ENCODE measurements around the gene MSRB3.

GRCh38 chr12:65407388-65408149 lies 129.1 kb downstream of the MSRB3 start:
- TF ChIP-seq CTCF (IDR thresholded peaks at IDR 0.05; ENCODE audit: low read depth, low read length, missing input control) (no peak), TAF1 (conservative IDR thresholded peaks at IDR 0.05) (no peak), YY1 (IDR thresholded peaks at IDR 0.05) (no peak)
- TF ChIP-seq, protein P1, sequence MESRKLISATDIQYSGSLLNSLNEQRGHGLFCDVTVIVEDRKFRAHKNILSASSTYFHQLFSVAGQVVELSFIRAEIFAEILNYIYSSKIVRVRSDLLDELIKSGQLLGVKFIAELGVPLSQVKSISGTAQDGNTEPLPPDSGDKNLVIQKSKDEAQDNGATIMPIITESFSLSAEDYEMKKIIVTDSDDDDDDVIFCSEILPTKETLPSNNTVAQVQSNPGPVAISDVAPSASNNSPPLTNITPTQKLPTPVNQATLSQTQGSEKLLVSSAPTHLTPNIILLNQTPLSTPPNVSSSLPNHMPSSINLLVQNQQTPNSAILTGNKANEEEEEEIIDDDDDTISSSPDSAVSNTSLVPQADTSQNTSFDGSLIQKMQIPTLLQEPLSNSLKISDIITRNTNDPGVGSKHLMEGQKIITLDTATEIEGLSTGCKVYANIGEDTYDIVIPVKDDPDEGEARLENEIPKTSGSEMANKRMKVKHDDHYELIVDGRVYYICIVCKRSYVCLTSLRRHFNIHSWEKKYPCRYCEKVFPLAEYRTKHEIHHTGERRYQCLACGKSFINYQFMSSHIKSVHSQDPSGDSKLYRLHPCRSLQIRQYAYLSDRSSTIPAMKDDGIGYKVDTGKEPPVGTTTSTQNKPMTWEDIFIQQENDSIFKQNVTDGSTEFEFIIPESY (IDR thresholded peaks at IDR 0.05) = no peak
- TF ChIP-seq, protein P2, sequence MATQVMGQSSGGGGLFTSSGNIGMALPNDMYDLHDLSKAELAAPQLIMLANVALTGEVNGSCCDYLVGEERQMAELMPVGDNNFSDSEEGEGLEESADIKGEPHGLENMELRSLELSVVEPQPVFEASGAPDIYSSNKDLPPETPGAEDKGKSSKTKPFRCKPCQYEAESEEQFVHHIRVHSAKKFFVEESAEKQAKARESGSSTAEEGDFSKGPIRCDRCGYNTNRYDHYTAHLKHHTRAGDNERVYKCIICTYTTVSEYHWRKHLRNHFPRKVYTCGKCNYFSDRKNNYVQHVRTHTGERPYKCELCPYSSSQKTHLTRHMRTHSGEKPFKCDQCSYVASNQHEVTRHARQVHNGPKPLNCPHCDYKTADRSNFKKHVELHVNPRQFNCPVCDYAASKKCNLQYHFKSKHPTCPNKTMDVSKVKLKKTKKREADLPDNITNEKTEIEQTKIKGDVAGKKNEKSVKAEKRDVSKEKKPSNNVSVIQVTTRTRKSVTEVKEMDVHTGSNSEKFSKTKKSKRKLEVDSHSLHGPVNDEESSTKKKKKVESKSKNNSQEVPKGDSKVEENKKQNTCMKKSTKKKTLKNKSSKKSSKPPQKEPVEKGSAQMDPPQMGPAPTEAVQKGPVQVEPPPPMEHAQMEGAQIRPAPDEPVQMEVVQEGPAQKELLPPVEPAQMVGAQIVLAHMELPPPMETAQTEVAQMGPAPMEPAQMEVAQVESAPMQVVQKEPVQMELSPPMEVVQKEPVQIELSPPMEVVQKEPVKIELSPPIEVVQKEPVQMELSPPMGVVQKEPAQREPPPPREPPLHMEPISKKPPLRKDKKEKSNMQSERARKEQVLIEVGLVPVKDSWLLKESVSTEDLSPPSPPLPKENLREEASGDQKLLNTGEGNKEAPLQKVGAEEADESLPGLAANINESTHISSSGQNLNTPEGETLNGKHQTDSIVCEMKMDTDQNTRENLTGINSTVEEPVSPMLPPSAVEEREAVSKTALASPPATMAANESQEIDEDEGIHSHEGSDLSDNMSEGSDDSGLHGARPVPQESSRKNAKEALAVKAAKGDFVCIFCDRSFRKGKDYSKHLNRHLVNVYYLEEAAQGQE (IDR thresholded peaks at IDR 0.05) = no peak

Data from liver (tissue), 3 donors.